ENCODE measurements around the gene MRPL50. TPM values are rescaled to one million over a fixed set of nuclear protein-coding genes. Genes with fewer than 3 reads are reported as not detected.

MRPL50 gene
- total and polyA plus RNA-seq, 2 experiments from 2014 or later = 25.5 to 59.0 TPM

DNA sequence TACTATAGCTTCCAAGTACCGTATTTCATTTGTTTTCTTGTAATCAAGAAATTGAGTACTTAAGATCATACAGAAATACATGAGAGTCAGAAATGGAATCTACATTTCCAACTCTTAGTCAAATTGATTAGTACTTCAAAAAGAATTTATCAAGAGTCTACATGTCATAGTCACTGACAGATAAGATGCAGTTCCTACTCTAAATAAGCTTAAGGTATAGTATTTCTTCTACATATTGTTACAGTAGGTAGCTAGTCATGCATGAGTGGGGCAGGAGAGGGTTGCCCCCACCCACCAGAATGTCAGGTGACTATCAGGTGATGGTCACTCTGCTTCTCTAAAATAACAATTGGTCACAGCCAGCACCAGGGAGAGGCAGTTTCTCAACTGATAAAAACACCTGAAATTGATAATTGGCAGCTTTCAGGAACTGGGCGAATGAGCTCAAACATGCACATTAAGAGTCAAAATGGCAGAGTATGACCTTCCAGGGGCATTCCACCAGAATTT is 16.5 kb downstream of the MRPL50 start:
- H3K79me2 ChIP-seq (replicated peaks; ENCODE audit: insufficient read depth) = 0 out of 2 replicates have a peak, but pooled peaks cover 4% of the 10 kb centered on the region
- H3K4me1 ChIP-seq (ENCODE audit: insufficient read depth) = peaks cover 9% of the 10 kb centered on the region; the same call in 1 of the 2 replicates
- Mint-ChIP-seq H3K27me3 (ENCODE audit: insufficient read depth, low read depth, poor library complexity) (peaks cover 5% of the 10 kb centered on the region), H3K27ac (no peak overlapping the region), H3K4me3 (no peak overlapping the region), H3K36me3 (ENCODE audit: low read depth) (peaks cover 27% of the 10 kb centered on the region), H3K9me3 (peaks cover 33% of the 10 kb centered on the region), H3K4me1 (peaks cover 12% of the 10 kb centered on the region; the same call in 2 of the 3 replicates)
- no peaks in the 10 kb centered on the region for H3F3A ChIP-seq (replicated peaks; ENCODE audit: low read depth)
- no peak for DNase-seq (ENCODE audit: low spot score)
- H3K27ac ChIP-seq (ENCODE audit: low read depth) = no peak overlapping the region
- no peak overlapping the region for H3K4me2 ChIP-seq
- H2AFZ ChIP-seq = no peak overlapping the region
- H3K9me2 ChIP-seq (ENCODE audit: insufficient read depth) = no peaks in the 10 kb centered on the region
- H3K4me3 ChIP-seq = no peak overlapping the region
- no peak for ATAC-seq
- H3K27me3 ChIP-seq (ENCODE audit: insufficient read depth) = no peaks in the 10 kb centered on the region
- peaks cover 11% of the 10 kb centered on the region; the same call in 1 of the 2 replicates for H3K36me3 ChIP-seq (ENCODE audit: insufficient read depth)
- H4K20me1 ChIP-seq (replicated peaks; ENCODE audit: insufficient read depth) = no peaks in the 10 kb centered on the region
- no peak for TF ChIP-seq REST (IDR thresholded peaks at IDR 0.05; ENCODE audit: unreplicated experiment)
- no peak for TF ChIP-seq NANOG (IDR thresholded peaks at IDR 0.05; ENCODE audit: borderline replicate concordance)
- no peak for TF ChIP-seq EZH2 (IDR thresholded peaks at IDR 0.05; ENCODE audit: low read depth, unreplicated experiment)
- TF ChIP-seq POLR2AphosphoS5 (IDR thresholded peaks at IDR 0.05; ENCODE audit: low read depth) = no peak

GRCh38 chr9:101381118-101381517 is 17.3 kb downstream of the MRPL50 start:
- no peak overlapping the region for H3K4me3 ChIP-seq
- H3K9me2 ChIP-seq (ENCODE audit: insufficient read depth) = no peaks in the 10 kb centered on the region
- no peak overlapping the region for H3K4me2 ChIP-seq
- no peak overlapping the region for H2AFZ ChIP-seq
- no peaks in the 10 kb centered on the region for H3F3A ChIP-seq (replicated peaks; ENCODE audit: low read depth)
- Mint-ChIP-seq H3K4me3 (no peak overlapping the region), H3K9me3 (peaks cover 31% of the 10 kb centered on the region), H3K27me3 (ENCODE audit: insufficient read depth, low read depth, poor library complexity) (peaks cover 5% of the 10 kb centered on the region), H3K36me3 (ENCODE audit: low read depth) (peaks cover 22% of the 10 kb centered on the region), H3K27ac (no peak overlapping the region), H3K4me1 (peaks cover 15% of the 10 kb centered on the region; the same call in 2 of the 3 replicates)
- no peak overlapping the region for H3K27ac ChIP-seq (ENCODE audit: low read depth)
- no peak for ATAC-seq
- H3K79me2 ChIP-seq (replicated peaks; ENCODE audit: insufficient read depth) = no peaks in the 10 kb centered on the region
- no peaks in the 10 kb centered on the region for H3K27me3 ChIP-seq (ENCODE audit: insufficient read depth)
- H4K20me1 ChIP-seq (replicated peaks; ENCODE audit: insufficient read depth) = no peaks in the 10 kb centered on the region
- peaks cover 11% of the 10 kb centered on the region; the same call in 1 of the 2 replicates for H3K36me3 ChIP-seq (ENCODE audit: insufficient read depth)
- no peak for DNase-seq (ENCODE audit: low spot score)
- peaks cover 9% of the 10 kb centered on the region; the same call in 1 of the 2 replicates for H3K4me1 ChIP-seq (ENCODE audit: insufficient read depth)
- TF ChIP-seq ETS1 (IDR thresholded peaks at IDR 0.05) = no peak
- TF ChIP-seq ZNF331 (CRISPR knock-in tag; IDR thresholded peaks at IDR 0.05; ENCODE audit: low read depth) = no peak
- TF ChIP-seq ZNF114 (CRISPR knock-in tag; IDR thresholded peaks at IDR 0.05) = no peak
- no peak for TF ChIP-seq JUNB (IDR thresholded peaks at IDR 0.05; ENCODE audit: unreplicated experiment)
- TF ChIP-seq EZH2phosphoT487 (IDR thresholded peaks at IDR 0.05; ENCODE audit: unreplicated experiment) = no peak
- TF ChIP-seq STAT1 (IDR thresholded peaks at IDR 0.05; ENCODE audit: unreplicated experiment) = no peak
- no peak for TF ChIP-seq POLR2AphosphoS5 (IDR thresholded peaks at IDR 0.05; ENCODE audit: low read depth)
- TF ChIP-seq CREB1 (CRISPR knock-in tag; IDR thresholded peaks at IDR 0.05; ENCODE audit: low read depth) = no peak
- no peak for TF ChIP-seq REST (IDR thresholded peaks at IDR 0.05; ENCODE audit: unreplicated experiment)
- TF ChIP-seq, protein P1, sequence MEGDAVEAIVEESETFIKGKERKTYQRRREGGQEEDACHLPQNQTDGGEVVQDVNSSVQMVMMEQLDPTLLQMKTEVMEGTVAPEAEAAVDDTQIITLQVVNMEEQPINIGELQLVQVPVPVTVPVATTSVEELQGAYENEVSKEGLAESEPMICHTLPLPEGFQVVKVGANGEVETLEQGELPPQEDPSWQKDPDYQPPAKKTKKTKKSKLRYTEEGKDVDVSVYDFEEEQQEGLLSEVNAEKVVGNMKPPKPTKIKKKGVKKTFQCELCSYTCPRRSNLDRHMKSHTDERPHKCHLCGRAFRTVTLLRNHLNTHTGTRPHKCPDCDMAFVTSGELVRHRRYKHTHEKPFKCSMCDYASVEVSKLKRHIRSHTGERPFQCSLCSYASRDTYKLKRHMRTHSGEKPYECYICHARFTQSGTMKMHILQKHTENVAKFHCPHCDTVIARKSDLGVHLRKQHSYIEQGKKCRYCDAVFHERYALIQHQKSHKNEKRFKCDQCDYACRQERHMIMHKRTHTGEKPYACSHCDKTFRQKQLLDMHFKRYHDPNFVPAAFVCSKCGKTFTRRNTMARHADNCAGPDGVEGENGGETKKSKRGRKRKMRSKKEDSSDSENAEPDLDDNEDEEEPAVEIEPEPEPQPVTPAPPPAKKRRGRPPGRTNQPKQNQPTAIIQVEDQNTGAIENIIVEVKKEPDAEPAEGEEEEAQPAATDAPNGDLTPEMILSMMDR (conservative IDR thresholded peaks at IDR 0.05; ENCODE audit: low read depth in 2 of 2) = no peak
- no peak for TF ChIP-seq EZH2 (IDR thresholded peaks at IDR 0.05; ENCODE audit: low read depth, unreplicated experiment)
- TF ChIP-seq NANOG (IDR thresholded peaks at IDR 0.05; ENCODE audit: borderline replicate concordance) = no peak

Measured in GM23338 (cell line).